ENCODE measurements around the gene TRIM32.

The TRIM32 gene

GRCh38 chr9:116717150-116717549, 30.0 kb downstream of the TRIM32 start:
- DNase-seq: no peak
- no peak for TF ChIP-seq CTCF (IDR thresholded peaks at IDR 0.05)
- Histone ChIP-seq H3K27ac (no peak overlapping the region), H3K36me3 (no peaks in the 10 kb centered on the region), H3K9me3 (no peaks in the 10 kb centered on the region), H3K27me3 (no peaks in the 10 kb centered on the region), H3K4me1 (no peaks in the 10 kb centered on the region), H3K4me3 (no peak overlapping the region)
- intact Hi-C loops (cut with DNase I; ENCODE audit: low total_unique reads): no loop called here

GRCh38 chr9:116718111-116718510, 31.0 kb downstream of the TRIM32 start:
- intact Hi-C loops (cut with DNase I; ENCODE audit: low total_unique reads): no loop called here
- no peaks in the 10 kb centered on the region for H3K4me1 ChIP-seq
- H3K27me3 ChIP-seq: no peaks in the 10 kb centered on the region
- no peak overlapping the region for H3K4me3 ChIP-seq
- H3K9me3 ChIP-seq: no peaks in the 10 kb centered on the region
- H3K36me3 ChIP-seq: no peaks in the 10 kb centered on the region
- no peak overlapping the region for H3K27ac ChIP-seq
- no peak for DNase-seq
- TF ChIP-seq CTCF (IDR thresholded peaks at IDR 0.05): no peak

GRCh38 chr9:116720111-116720510, 33.0 kb downstream of the TRIM32 start:
- no peak overlapping the region for H3K4me3 ChIP-seq
- no peaks in the 10 kb centered on the region for H3K4me1 ChIP-seq
- intact Hi-C loops (cut with DNase I; ENCODE audit: low total_unique reads): no loop called here
- TF ChIP-seq CTCF (IDR thresholded peaks at IDR 0.05): no peak
- no peak for DNase-seq
- no peaks in the 10 kb centered on the region for H3K27me3 ChIP-seq
- no peaks in the 10 kb centered on the region for H3K9me3 ChIP-seq
- H3K36me3 ChIP-seq: peaks cover 0 to 2% (median 0%) of the 10 kb centered on the region in 3 donors
- H3K27ac ChIP-seq: no peak overlapping the region

GRCh38 chr9:116721411-116721810, 34.3 kb downstream of the TRIM32 start:
- no peak for DNase-seq
- Histone ChIP-seq H3K4me1 (no peaks in the 10 kb centered on the region), H3K27me3 (no peaks in the 10 kb centered on the region), H3K36me3 (peaks cover 0 to 6% (median 0%) of the 10 kb centered on the region in 3 donors), H3K4me3 (no peak overlapping the region), H3K9me3 (no peaks in the 10 kb centered on the region), H3K27ac (no peak overlapping the region)
- intact Hi-C loops (cut with DNase I; ENCODE audit: low total_unique reads): no loop called here
- no peak for TF ChIP-seq CTCF (IDR thresholded peaks at IDR 0.05)

- Histone ChIP-seq H3K27ac (no peak overlapping the region), H3K27me3 (no peaks in the 10 kb centered on the region), H3K4me3 (no peak overlapping the region), H3K9me3 (no peaks in the 10 kb centered on the region), H3K4me1 (no peaks in the 10 kb centered on the region), H3K36me3 (peaks cover 0 to 6% (median 0%) of the 10 kb centered on the region in 3 donors)
- no peak for TF ChIP-seq CTCF (IDR thresholded peaks at IDR 0.05)
- intact Hi-C loops (cut with DNase I; ENCODE audit: low total_unique reads): no loop called here
- no peak for DNase-seq
These were observed 34.8 kb downstream of the TRIM32 start for GRCh38 chr9:116721944-116722343.

- Histone ChIP-seq H3K4me1 (no peaks in the 10 kb centered on the region), H3K27me3 (no peaks in the 10 kb centered on the region), H3K4me3 (no peak overlapping the region), H3K36me3 (peaks cover 0 to 6% (median 0%) of the 10 kb centered on the region in 3 donors), H3K9me3 (no peaks in the 10 kb centered on the region), H3K27ac (no peak overlapping the region)
- intact Hi-C loops (cut with DNase I; ENCODE audit: low total_unique reads): no loop called here
- no peak for TF ChIP-seq CTCF (IDR thresholded peaks at IDR 0.05)
- DNase-seq: no peak
These were observed 37.0 kb downstream of the TRIM32 start for GRCh38 chr9:116724123-116724522.

Data from tibial artery (tissue), 4 donors.